Upper lobe of right lung (tissue), 1 donor: ENCODE measurements around the gene CNTNAP3B. TPM values are rescaled to one million over a fixed set of nuclear protein-coding genes. Genes with fewer than 3 reads are reported as not detected.
"Not testable (repeated sequence)": the region's sequence is repeated elsewhere in the genome, so short reads cannot be mapped to it uniquely, and the experiment has no call there.

Experiments
- ATAC-seq: fragments of 200-7000 bp; cut with Tn5 transposase; one replicate; pipeline ENCODE4 v1.9.1; 2020; ENCODE audit warnings: mild to moderate bottlenecking, moderate library complexity
- DNase-seq: peaks from one replicate; pipeline ENCODE4 v3.0.0-alpha.2; 2020
- H3K27ac ChIP-seq: fragments of 200-600 bp; one replicate; pipeline ENCODE4 v1.8.0; 2022
- H3K27me3 ChIP-seq: fragments of 200-600 bp; one replicate; pipeline ENCODE4 v1.8.0; 2022; ENCODE audit warnings: mild to moderate bottlenecking
- H3K36me3 ChIP-seq: fragments of 200-600 bp; one replicate; pipeline ENCODE4 v1.8.0; 2022
- H3K4me1 ChIP-seq: fragments of 200-600 bp; one replicate; pipeline ENCODE4 v1.8.0; 2022
- H3K4me3 ChIP-seq: fragments of 200-600 bp; one replicate; pipeline ENCODE4 v1.8.0; 2022; ENCODE audit warnings: mild to moderate bottlenecking
- H3K9me3 ChIP-seq: fragments of 200-600 bp; one replicate; pipeline ENCODE4 v1.8.0; 2022
- intact Hi-C: fragments of 100-400 bp; cut with DNase I; formaldehyde crosslinking; loops from one replicate; pipeline ENCODE4 v1.11.0; 2022
- total RNA-seq: library from RNA; stranded (reverse); fragmentation: NEBNext Ultra II Directional; extraction: Animal tissue kit (Norgen Biotek cat#: 25700); gene quantifications from one replicate; pipeline ENCODE4 v1.2.1, GENCODE V29; 2021
- donor health status: DM: no; HTN: yes; CAD: no; lungs with severe emphysema.

CNTNAP3B gene
- total RNA-seq, 1 donor from 2014 or later, result 9.3 TPM

DNA sequence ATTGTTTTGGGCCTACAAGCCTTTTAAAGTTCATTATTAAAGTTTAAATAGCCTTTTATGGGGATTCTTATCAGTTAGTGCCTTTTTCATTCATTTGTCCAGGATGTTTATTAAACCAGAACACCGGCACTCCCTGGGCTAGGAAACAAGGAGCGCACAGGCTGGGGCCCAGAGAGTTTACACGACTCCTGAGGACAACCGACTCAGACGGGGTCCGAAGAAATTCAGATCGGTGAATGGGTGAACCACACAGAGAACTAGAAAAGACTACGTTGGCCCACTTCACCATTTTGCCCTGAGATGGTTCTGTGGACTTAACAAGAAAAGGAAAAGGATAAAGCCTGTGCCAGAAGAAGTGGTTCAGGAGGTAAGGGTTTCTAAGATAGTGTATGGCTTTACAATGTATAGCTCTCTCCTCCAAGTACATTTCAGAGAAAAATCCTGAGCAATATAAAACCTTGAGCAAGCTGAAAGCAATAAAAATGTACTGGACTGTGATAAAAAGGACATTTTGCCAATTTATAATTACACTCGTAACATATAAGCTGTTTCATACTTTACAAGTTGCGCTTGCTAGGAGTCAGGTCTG is 84.7 kb downstream of the CNTNAP3B start:
- H3K27ac ChIP-seq, H3K27me3 ChIP-seq, ATAC-seq, H3K9me3 ChIP-seq, H3K4me1 ChIP-seq, H3K4me3 ChIP-seq, H3K36me3 ChIP-seq, intact Hi-C loops, DNase-seq: not testable (repeated sequence)

GRCh38 chr9:42033541-42033940 is 95.7 kb downstream of the CNTNAP3B start:
- H3K9me3 ChIP-seq, H3K4me1 ChIP-seq, DNase-seq, H3K27ac ChIP-seq, ATAC-seq, intact Hi-C loops, H3K27me3 ChIP-seq, H3K36me3 ChIP-seq, H3K4me3 ChIP-seq: not testable (repeated sequence)

DNA sequence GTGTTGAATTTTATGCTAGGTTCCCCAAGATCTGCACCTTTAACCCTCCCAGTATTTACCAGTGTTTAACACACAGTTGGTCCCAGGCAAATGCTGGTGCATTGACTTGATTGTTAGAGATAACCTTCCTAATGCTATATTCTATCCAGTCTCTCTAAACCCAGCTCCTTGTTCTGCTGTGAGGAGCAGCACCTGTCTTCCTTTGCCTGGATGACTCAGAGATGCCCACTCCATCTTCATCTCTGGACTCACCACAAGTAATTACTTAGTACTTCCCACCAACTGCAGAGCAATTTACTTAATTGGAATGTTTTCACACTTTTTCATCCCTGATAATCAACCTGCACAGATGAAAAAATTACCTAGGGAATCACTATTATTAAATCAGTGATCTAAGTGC is 108.6 kb downstream of the CNTNAP3B start:
- intact Hi-C loops, H3K4me1 ChIP-seq, ATAC-seq, H3K27me3 ChIP-seq, H3K27ac ChIP-seq, H3K9me3 ChIP-seq, H3K4me3 ChIP-seq, H3K36me3 ChIP-seq, DNase-seq: not testable (repeated sequence)

DNA sequence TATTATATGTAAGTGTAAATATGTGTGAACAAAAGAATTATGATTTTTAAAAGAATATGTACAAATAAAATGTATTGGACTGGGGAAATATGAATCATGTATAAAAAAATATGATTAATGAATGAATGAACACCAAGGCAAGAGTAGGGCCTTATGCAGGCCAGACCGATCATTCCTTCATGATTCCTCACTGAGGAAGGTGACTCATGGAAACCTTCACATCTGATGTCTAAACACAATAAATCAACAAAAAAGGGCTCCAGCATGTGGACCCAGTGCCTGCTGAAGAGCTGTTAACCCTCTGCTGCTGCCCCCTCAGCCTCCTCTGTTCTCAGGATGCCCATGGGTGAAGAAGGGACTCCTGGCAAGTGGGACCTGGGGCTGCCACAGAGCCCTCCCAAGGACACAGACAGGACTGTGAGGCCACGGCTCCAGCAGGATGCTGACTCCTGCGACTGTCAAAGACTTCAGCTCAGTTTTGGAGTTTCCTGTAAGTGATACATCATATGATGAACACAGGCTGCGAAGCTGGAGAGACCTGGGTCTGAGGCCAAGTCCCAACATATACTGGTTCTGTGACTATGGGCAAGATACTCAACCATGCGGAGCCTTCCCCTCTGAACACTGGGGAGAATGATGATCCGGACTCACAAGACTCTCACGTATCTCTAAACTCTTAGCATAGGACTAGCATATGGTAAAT is 110.9 kb downstream of the CNTNAP3B start:
- H3K4me3 ChIP-seq, H3K27ac ChIP-seq, H3K36me3 ChIP-seq, H3K27me3 ChIP-seq, ATAC-seq, H3K9me3 ChIP-seq, H3K4me1 ChIP-seq, DNase-seq, intact Hi-C loops: not testable (repeated sequence)

GRCh38 chr9:42014317-42014716 is 114.9 kb downstream of the CNTNAP3B start:
- H3K4me1 ChIP-seq, intact Hi-C loops, H3K27ac ChIP-seq, H3K9me3 ChIP-seq, ATAC-seq, H3K27me3 ChIP-seq, H3K4me3 ChIP-seq, DNase-seq, H3K36me3 ChIP-seq: not testable (repeated sequence)

- H3K27ac ChIP-seq, H3K27me3 ChIP-seq, ATAC-seq, H3K9me3 ChIP-seq, intact Hi-C loops, DNase-seq, H3K4me3 ChIP-seq, H3K36me3 ChIP-seq, H3K4me1 ChIP-seq: not testable (repeated sequence)
Observed at GRCh38 chr9:41991607-41992006, 137.6 kb downstream of the CNTNAP3B start.

DNA sequence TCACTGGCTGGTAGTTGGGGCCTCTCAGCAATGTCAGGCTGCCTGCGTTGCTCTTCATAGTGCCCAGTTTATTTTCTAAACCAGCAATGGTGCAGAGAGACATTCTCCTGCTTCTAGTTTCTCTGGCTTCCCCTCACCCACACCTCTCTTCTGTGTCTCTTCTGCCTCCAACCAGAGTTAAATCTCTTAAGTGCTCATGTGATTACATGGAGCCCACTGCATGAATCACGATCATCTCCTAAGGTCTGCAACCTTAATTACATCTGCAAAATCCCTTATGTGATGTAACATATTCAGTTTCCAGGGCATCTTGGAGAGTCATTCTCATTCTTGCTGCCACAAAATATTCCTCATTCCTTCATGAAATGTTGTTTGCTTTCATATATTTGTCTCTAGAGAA is 149.0 kb downstream of the CNTNAP3B start:
- intact Hi-C loops, H3K4me3 ChIP-seq, H3K27me3 ChIP-seq, H3K27ac ChIP-seq, H3K36me3 ChIP-seq, DNase-seq, ATAC-seq, H3K9me3 ChIP-seq, H3K4me1 ChIP-seq: not testable (repeated sequence)

DNA sequence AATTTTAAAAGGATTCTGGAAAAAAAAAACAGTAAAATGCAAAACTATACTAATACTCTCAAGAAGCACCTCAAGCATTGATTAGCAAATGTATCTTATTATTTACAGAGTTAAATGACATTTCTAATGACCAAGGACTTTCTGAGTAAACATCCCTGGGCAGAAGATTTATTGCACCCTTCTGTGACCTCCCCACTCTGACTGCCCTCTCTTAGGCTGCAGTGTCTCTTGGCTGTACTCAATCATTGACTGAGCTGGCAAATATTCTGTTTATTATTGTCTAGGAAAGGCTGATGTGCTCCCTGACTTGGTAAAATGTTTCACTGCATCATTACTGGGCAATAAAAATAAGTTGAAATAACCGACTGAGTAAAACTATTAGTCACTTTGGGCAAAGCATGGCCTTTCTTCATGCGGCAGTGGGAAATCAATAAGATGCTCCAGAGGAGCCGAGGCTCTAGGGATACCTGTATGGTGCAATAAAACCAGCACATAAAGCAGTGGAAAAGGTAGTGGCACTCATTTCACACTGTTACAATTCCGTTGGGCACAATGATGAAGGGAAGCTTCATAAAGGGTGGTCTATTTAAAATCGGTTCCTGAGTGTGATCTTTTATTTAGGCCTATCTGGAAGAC is 151.1 kb downstream of the CNTNAP3B start:
- ATAC-seq, H3K27me3 ChIP-seq, DNase-seq, H3K9me3 ChIP-seq, H3K4me3 ChIP-seq, intact Hi-C loops, H3K27ac ChIP-seq, H3K36me3 ChIP-seq, H3K4me1 ChIP-seq: not testable (repeated sequence)

- H3K4me3 ChIP-seq, ATAC-seq, H3K36me3 ChIP-seq, H3K9me3 ChIP-seq, H3K27me3 ChIP-seq, DNase-seq, H3K4me1 ChIP-seq, H3K27ac ChIP-seq, intact Hi-C loops: not testable (repeated sequence)
Observed at GRCh38 chr9:41974906-41975305, 154.3 kb downstream of the CNTNAP3B start.

GRCh38 chr9:41953007-41953406 is 176.2 kb downstream of the CNTNAP3B start:
- H3K4me1 ChIP-seq, H3K27me3 ChIP-seq, intact Hi-C loops, H3K9me3 ChIP-seq, H3K36me3 ChIP-seq, H3K4me3 ChIP-seq, DNase-seq, H3K27ac ChIP-seq: not testable (repeated sequence)
- ATAC-seq, result peak; percentile 43

DNA sequence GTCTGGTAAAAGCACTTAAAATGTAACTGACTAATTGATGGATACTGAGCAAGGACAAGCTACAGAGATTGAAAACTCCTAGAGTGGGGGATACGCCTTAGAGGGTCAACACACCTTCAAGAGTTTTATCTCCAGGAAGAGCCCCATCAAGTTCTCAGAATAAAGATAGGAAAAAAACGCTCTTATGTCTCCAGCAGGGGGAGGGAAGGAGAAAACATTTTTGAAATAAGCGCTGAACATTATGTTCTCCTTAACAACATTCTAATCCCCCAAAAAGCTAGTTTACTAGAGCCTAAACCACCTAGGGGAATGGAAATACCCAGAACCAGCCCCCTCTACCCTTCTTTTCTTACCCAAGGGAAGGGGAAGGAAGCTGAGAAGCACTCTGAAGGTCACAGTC is 187.5 kb downstream of the CNTNAP3B start:
- H3K9me3 ChIP-seq, H3K27ac ChIP-seq, H3K36me3 ChIP-seq, H3K4me1 ChIP-seq, H3K27me3 ChIP-seq, H3K4me3 ChIP-seq, intact Hi-C loops, DNase-seq, ATAC-seq: not testable (repeated sequence)

DNA sequence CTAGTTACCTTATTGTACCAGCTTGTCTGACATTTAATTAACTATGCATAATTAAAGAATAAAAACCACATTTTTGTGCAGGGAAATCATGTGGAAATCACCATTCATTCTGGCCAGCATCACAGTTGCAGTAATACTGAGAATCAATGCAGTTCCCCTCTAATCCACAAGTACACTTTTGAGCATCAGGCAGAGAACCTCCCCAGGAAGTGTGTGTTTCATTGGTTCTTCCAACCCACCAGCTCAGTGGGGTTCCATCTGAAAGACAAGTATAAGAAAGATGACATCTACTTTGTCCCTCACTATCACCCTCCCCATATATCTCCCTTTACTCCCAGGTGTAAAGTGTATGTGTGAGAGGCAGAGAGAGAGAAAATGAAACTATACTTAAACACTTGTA is 191.1 kb downstream of the CNTNAP3B start:
- DNase-seq, H3K27me3 ChIP-seq, H3K4me1 ChIP-seq, H3K27ac ChIP-seq, H3K4me3 ChIP-seq, H3K36me3 ChIP-seq, intact Hi-C loops, ATAC-seq, H3K9me3 ChIP-seq: not testable (repeated sequence)

GRCh38 chr9:41935727-41936126 is 193.5 kb downstream of the CNTNAP3B start:
- intact Hi-C loops, H3K27ac ChIP-seq, ATAC-seq, H3K9me3 ChIP-seq, DNase-seq, H3K27me3 ChIP-seq, H3K4me3 ChIP-seq, H3K36me3 ChIP-seq, H3K4me1 ChIP-seq: not testable (repeated sequence)

DNA sequence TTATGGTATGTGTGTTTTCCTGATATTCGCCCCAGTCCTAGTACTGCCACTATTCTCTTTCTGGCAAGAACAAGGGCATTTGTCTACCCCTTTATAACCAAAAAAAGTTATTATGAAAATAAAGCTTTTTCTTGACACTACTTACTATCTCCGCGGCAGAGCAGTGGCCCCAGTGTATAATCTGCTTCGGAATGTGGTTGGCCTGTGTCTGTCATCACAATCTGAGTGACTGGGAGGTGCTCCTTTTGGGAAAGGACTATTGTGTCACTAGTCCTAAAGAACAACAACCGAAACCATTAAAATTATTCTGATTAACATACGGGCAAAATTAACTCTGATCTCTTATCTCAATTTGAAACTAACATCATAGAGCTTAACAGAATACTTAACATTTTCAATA is 200.1 kb downstream of the CNTNAP3B start:
- not testable (repeated sequence) for ATAC-seq

More for the DNA sequence above, 200.1 kb downstream of the CNTNAP3B start:
- DNase-seq, H3K36me3 ChIP-seq, H3K27me3 ChIP-seq, intact Hi-C loops, H3K4me3 ChIP-seq, H3K27ac ChIP-seq, H3K9me3 ChIP-seq, H3K4me1 ChIP-seq: not testable (repeated sequence)
